CD4-positive, alpha-beta memory T cell (primary cell): ENCODE results near the gene TCAP. TPM values are rescaled to one million over a fixed set of nuclear protein-coding genes. Genes with fewer than 3 reads are reported as not detected.

ENCODE experiments used
- CTCF ChIA-PET: fragments of 350-600 bp; sonication (Branson Sonifier 250); formaldehyde crosslinking; loops from one replicate; lab custom pipeline; 2021; ENCODE audit warnings: inconsistent platforms; ENCODE audit not compliant: partially characterized antibody; lab: Charles Lee
- POLR2A ChIA-PET: fragments of 350-600 bp; sonication (Branson Sonifier 250); formaldehyde crosslinking; loops from one replicate; lab custom pipeline; 2021; ENCODE audit not compliant: partially characterized antibody; lab: Charles Lee
- DNase-seq, 5 donors: peaks; one replicate each; pipeline versions ENCODE4 v3.0.0 to v3.0.0-alpha.2; 2020 to 2022; ENCODE audit warnings: mixed read lengths in 1 of 5
- H3K27ac ChIP-seq: one replicate; pipeline ENCODE4 v1.7.0; 2013; ENCODE audit warnings: low read depth, low read length
- H3K27me3 ChIP-seq: 2 replicates; pipeline ENCODE4 v1.7.0; 2013; ENCODE audit warnings: mild to moderate bottlenecking, low read length, moderate library complexity; ENCODE audit not compliant: insufficient read depth
- H3K36me3 ChIP-seq: 2 replicates; pipeline ENCODE4 v1.7.0; 2013; ENCODE audit warnings: mild to moderate bottlenecking, low read length, moderate library complexity; ENCODE audit not compliant: insufficient read depth
- H3K4me1 ChIP-seq: 2 replicates; pipeline ENCODE4 v1.7.0; 2013; ENCODE audit warnings: mild to moderate bottlenecking, low read length, moderate library complexity; ENCODE audit not compliant: insufficient read depth
- H3K4me3 ChIP-seq, 2 donors: one replicate each; pipeline ENCODE4 v1.7.0; 2013; ENCODE audit warnings: low read length in 2 of 2, mild to moderate bottlenecking in 1 of 2
- H3K9me3 ChIP-seq, 2 donors: one replicate each; pipeline ENCODE4 v1.7.0; 2013; ENCODE audit warnings: low read length in 2 of 2, control low read depth in 1 of 2; ENCODE audit not compliant: control insufficient read depth in 1 of 2
- H3K27ac Mint-ChIP-seq, 7 donors: one replicate each; pipeline ENCODE4 v1.8.0; 2020 to 2021; ENCODE audit warnings: mixed read lengths in 7 of 7, mild to moderate bottlenecking in 6 of 7, inconsistent platforms in 3 of 7, moderate library complexity in 3 of 7
- H3K27me3 Mint-ChIP-seq, 2 donors: one replicate each; pipeline ENCODE4 v1.8.0; 2020 to 2021; ENCODE audit warnings: mixed read lengths in 2 of 2
- H3K36me3 Mint-ChIP-seq, 2 donors: one replicate each; pipeline ENCODE4 v1.8.0; 2020 to 2021; ENCODE audit warnings: mixed read lengths in 2 of 2, inconsistent platforms in 1 of 2, mild to moderate bottlenecking in 1 of 2
- H3K4me1 Mint-ChIP-seq, 4 donors: one replicate each; pipeline ENCODE4 v1.8.0; 2020 to 2021; ENCODE audit warnings: mixed read lengths in 4 of 4, mild to moderate bottlenecking in 1 of 4
- H3K4me3 Mint-ChIP-seq, 8 donors: one replicate each; pipeline ENCODE4 v1.8.0; 2020 to 2021; ENCODE audit warnings: mixed read lengths in 8 of 8, mild to moderate bottlenecking in 7 of 8, moderate library complexity in 6 of 8, inconsistent platforms in 3 of 8
- H3K9me3 Mint-ChIP-seq, 8 donors: one replicate each; pipeline ENCODE4 v1.8.0; 2020 to 2021; ENCODE audit warnings: mixed read lengths in 8 of 8, mild to moderate bottlenecking in 5 of 8, inconsistent platforms in 3 of 8, moderate library complexity in 1 of 8
- intact Hi-C: fragments of 100-400 bp; cut with micrococcal nuclease; formaldehyde crosslinking; loops from one replicate; pipeline ENCODE4 v1.15.1; 2023
- polyA plus RNA-seq, 2 donors: library from polyadenylated mRNA; unstranded; fragments of 300-500 nt; fragmentation: Illumina TruSeq; gene quantifications; one replicate each; pipeline ENCODE4 v1.2.3, GENCODE V29; 2021
- total RNA-seq, 2 experiments: library from RNA; stranded (reverse); gene quantifications; one replicate each; pipeline ENCODE4 v1.2.3, GENCODE V29; 2021

Gene TCAP
- total and polyA plus RNA-seq, 4 experiments from 2014 or later, result 0.14 to 6.3 (median 5.9) TPM; not detected in 1

GRCh38 chr17:39618956-39619785 is 46.0 kb upstream of the TCAP start:
- no peak overlapping the region for H3K4me3 ChIP-seq
- peaks cover 1 to 19% of the 10 kb centered on the region in 2 donors for H3K27me3 Mint-ChIP-seq
- peaks cover 34% of the 10 kb centered on the region for H3K4me1 ChIP-seq
- no peaks in the 10 kb centered on the region for H3K36me3 ChIP-seq
- ChIA-PET CTCF (interaction anchor here (0.6 to 9.5 kb wide), 12 partner anchors 14 to 500 kb away, joined by 3 to 102 read pairs (median 6); partner anchors contain the start of genes PNMT, PSMD3 and STARD3), POLR2A (interaction anchor here (0.6 to 1.5 kb wide), 7 partner anchors 17 to 484 kb away, joined by 3 to 5 read pairs (median 3); partner anchors contain the start of genes MIEN1 and STARD3)
- intact Hi-C loops, result no loop called here
- no peaks in the 10 kb centered on the region for H3K9me3 Mint-ChIP-seq
- H3K36me3 Mint-ChIP-seq, result peaks cover 0 to 3% of the 10 kb centered on the region in 2 donors
- no peak overlapping the region for H3K27ac ChIP-seq
- no peaks in the 10 kb centered on the region for H3K9me3 ChIP-seq
- peaks cover 10 to 24% (median 16%) of the 10 kb centered on the region in 4 donors for H3K4me1 Mint-ChIP-seq
- peak overlapping the region in 2 of 7 donors; percentile 11 to 64 for H3K27ac Mint-ChIP-seq
- peak overlapping the region in 6 of 8 donors; percentile 26 to 95 (median 44) for H3K4me3 Mint-ChIP-seq
- no peaks in the 10 kb centered on the region for H3K27me3 ChIP-seq
- DNase-seq, result peak in 1 of 5 donors; percentile 27

GRCh38 chr17:39619786-39620101 is 45.4 kb upstream of the TCAP start:
- no peak overlapping the region for H3K4me3 Mint-ChIP-seq
- Histone ChIP-seq H3K36me3 (no peaks in the 10 kb centered on the region), H3K4me1 (peaks cover 34% of the 10 kb centered on the region), H3K27me3 (no peaks in the 10 kb centered on the region), H3K9me3 (no peaks in the 10 kb centered on the region), H3K4me3 (no peak overlapping the region), H3K27ac (no peak overlapping the region)
- H3K9me3 Mint-ChIP-seq, result no peaks in the 10 kb centered on the region
- ChIA-PET CTCF (interaction anchor here (0.6 to 9.5 kb wide), 9 partner anchors 15 to 375 kb away, joined by 3 to 102 read pairs (median 9); partner anchors contain the start of genes PNMT, PSMD3 and STARD3), POLR2A (interaction anchor here (1.1 to 1.4 kb wide), 2 partner anchors 35 to 111 kb away, joined by 3 to 5 read pairs; partner anchors contain the start of gene MIEN1)
- peaks cover 1 to 14% of the 10 kb centered on the region in 2 donors for H3K27me3 Mint-ChIP-seq
- peaks cover 0 to 3% of the 10 kb centered on the region in 2 donors for H3K36me3 Mint-ChIP-seq
- intact Hi-C loops, result no loop called here
- no peak overlapping the region for H3K27ac Mint-ChIP-seq
- H3K4me1 Mint-ChIP-seq, result peaks cover 10 to 25% (median 16%) of the 10 kb centered on the region in 4 donors
- no peak for DNase-seq

GRCh38 chr17:39621523-39622379 is 43.4 kb upstream of the TCAP start:
- H3K27ac Mint-ChIP-seq, result peak overlapping the region; percentile 54 to 90 (median 86)
- peak; percentile 82 to 90 (median 84) for DNase-seq
- POLR2A ChIA-PET, result interaction anchor here (0.6 to 4.2 kb wide), 16 partner anchors 12 to 422 kb away, joined by 3 to 43 read pairs (median 4); partner anchors contain the start of genes MIEN1, PGAP3, PNMT and PSMD3
- Histone ChIP-seq H3K36me3 (no peaks in the 10 kb centered on the region), H3K9me3 (no peaks in the 10 kb centered on the region), H3K4me3 (peak overlapping the region in 1 of 2 donors; percentile 50), H3K27me3 (peaks cover 14% of the 10 kb centered on the region), H3K4me1 (peaks cover 36% of the 10 kb centered on the region), H3K27ac (peak overlapping the region; percentile 4)
- H3K4me3 Mint-ChIP-seq, result peak overlapping the region; percentile 65 to 85 (median 80)
- peaks cover 0 to 3% of the 10 kb centered on the region in 2 donors for H3K36me3 Mint-ChIP-seq
- CTCF ChIA-PET, result interaction anchor here (0.6 to 9.5 kb wide), 50 partner anchors 9 to 405 kb away, joined by 3 to 114 read pairs (median 4); partner anchors contain the start of genes IKZF3, MIEN1, PGAP3 and PNMT
- H3K27me3 Mint-ChIP-seq, result peaks cover 14 to 18% of the 10 kb centered on the region in 2 donors
- H3K9me3 Mint-ChIP-seq, result no peaks in the 10 kb centered on the region
- intact Hi-C loops, result loop anchor here (1.0 to 2.0 kb wide), 8 partner anchors 16 to 406 kb away; partner anchors contain the start of genes MIEN1, PNMT, PSMD3 and STARD3
- peaks cover 13 to 31% (median 20%) of the 10 kb centered on the region in 4 donors for H3K4me1 Mint-ChIP-seq

- intact Hi-C loops, result loop anchor here (1.0 to 2.0 kb wide), 9 partner anchors 15 to 405 kb away; partner anchors contain the start of genes MIEN1, PNMT, PSMD3 and STARD3
- Mint-ChIP-seq H3K27me3 (peaks cover 16 to 20% of the 10 kb centered on the region in 2 donors), H3K27ac (peak overlapping the region; percentile 54 to 90 (median 86)), H3K36me3 (peaks cover 0 to 3% of the 10 kb centered on the region in 2 donors), H3K9me3 (no peaks in the 10 kb centered on the region), H3K4me3 (peak overlapping the region; percentile 65 to 85 (median 80)), H3K4me1 (peaks cover 14 to 31% (median 22%) of the 10 kb centered on the region in 4 donors)
- Histone ChIP-seq H3K4me3 (peak overlapping the region in 1 of 2 donors; percentile 50), H3K27me3 (peaks cover 15% of the 10 kb centered on the region), H3K4me1 (peaks cover 34% of the 10 kb centered on the region), H3K36me3 (no peaks in the 10 kb centered on the region), H3K9me3 (no peaks in the 10 kb centered on the region), H3K27ac (peak overlapping the region; percentile 4)
- peak in 1 of 5 donors; percentile 74 for DNase-seq
- CTCF ChIA-PET, result interaction anchor here (0.8 to 9.5 kb wide), 40 partner anchors 8 to 416 kb away, joined by 3 to 114 read pairs (median 5); partner anchors contain the start of genes IKZF3, MIEN1, PNMT and STARD3
- POLR2A ChIA-PET, result interaction anchor here (0.8 to 4.2 kb wide), 12 partner anchors 12 to 423 kb away, joined by 3 to 43 read pairs (median 6); partner anchors contain the start of genes MIEN1, PGAP3, PSMD3 and STARD3
Measured at GRCh38 chr17:39622380-39623006, 42.7 kb upstream of the TCAP start.

- intact Hi-C loops, result loop anchor here (1.0 to 2.0 kb wide), 3 partner anchors 45 to 243 kb away; partner anchors contain the start of gene PNMT
- H3K27me3 Mint-ChIP-seq, result peaks cover 20 to 24% of the 10 kb centered on the region in 2 donors
- peaks cover 19% of the 10 kb centered on the region for H3K27me3 ChIP-seq
Measured at GRCh38 chr17:39623356-39623950, 41.7 kb upstream of the TCAP start.

More at GRCh38 chr17:39623356-39623950, 41.7 kb upstream of the TCAP start:
- POLR2A ChIA-PET, result interaction anchor here (1.0 to 4.2 kb wide), 10 partner anchors 12 to 424 kb away, joined by 3 to 43 read pairs (median 4); partner anchors contain the start of genes PSMD3 and STARD3
- H3K36me3 ChIP-seq, result no peaks in the 10 kb centered on the region
- DNase-seq, result peak; percentile 75 to 84 (median 82)
- no peak overlapping the region for H3K4me3 ChIP-seq
- no peak overlapping the region for H3K27ac ChIP-seq
- H3K4me1 Mint-ChIP-seq, result peaks cover 14 to 31% (median 22%) of the 10 kb centered on the region in 4 donors
- H3K27ac Mint-ChIP-seq, result peak overlapping the region in 5 of 7 donors; percentile 23 to 82 (median 59)
- peaks cover 30% of the 10 kb centered on the region for H3K4me1 ChIP-seq
- no peaks in the 10 kb centered on the region for H3K9me3 Mint-ChIP-seq
- peak overlapping the region in 5 of 8 donors; percentile 11 to 77 (median 44) for H3K4me3 Mint-ChIP-seq
- CTCF ChIA-PET, result interaction anchor here (0.6 to 9.5 kb wide), 39 partner anchors 9 to 417 kb away, joined by 3 to 114 read pairs (median 4); partner anchors contain the start of genes IKZF3, MIEN1, PNMT and PSMD3
- no peaks in the 10 kb centered on the region for H3K9me3 ChIP-seq
- H3K36me3 Mint-ChIP-seq, result peaks cover 0 to 1% of the 10 kb centered on the region in 2 donors
